AG09309 (cell line): Measurements from ENCODE around the gene RAB35.

Experiments used
- DNase-seq: peaks from one replicate; pipeline ENCODE4 v3.0.0-alpha.2; 2010; ENCODE audit warnings: low read depth
- H3K4me3 ChIP-seq: 2 replicates; pipeline ENCODE4 v1.5.1; 2011; ENCODE audit warnings: mild to moderate bottlenecking, low read depth, low read length, moderate library complexity; ENCODE audit not compliant: control insufficient read depth
- TF ChIP-seq, protein P1 (sequence below): IDR thresholded peaks from 2 replicates; pipeline ENCODE4 v1.5.1; 2011; ENCODE audit warnings: mild to moderate bottlenecking, low read depth, low read length, inconsistent platforms; ENCODE audit not compliant: insufficient read depth, control insufficient read depth; ENCODE audit errors: missing control alignments

RAB35 gene

DNA sequence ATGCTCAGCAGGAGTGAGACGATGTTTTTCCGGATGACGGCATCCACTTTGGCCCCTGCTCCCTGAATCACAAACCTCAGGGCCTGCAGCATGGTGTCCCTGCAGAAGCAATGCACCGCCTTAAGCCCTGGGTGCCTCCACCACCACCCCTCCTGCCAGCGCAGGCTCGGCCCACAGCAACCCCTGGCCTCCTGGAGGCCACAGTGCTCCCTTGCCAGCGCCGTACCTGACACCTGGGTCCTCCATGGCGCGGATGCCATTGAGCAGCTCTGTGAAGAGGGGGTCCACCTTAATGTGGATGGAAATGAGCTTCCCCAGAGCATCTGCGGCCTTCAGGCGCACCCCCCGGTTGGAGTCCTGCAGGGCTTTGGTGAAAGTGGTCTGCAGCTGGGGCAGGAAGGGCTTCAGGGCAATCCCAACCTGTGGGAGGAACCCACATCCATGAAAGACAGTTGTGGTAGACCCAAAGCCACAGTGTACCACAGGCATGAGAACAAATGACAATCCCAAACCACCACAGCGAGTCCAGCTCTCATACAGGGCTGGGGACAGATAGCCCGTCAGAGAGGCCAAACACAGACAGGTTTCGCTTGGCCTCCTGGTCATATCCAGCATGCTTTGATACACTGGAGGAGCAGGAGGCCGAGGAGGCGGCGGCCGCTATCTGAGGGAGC lies 17.9 kb upstream of the RAB35 start:
- TF ChIP-seq, protein P1, sequence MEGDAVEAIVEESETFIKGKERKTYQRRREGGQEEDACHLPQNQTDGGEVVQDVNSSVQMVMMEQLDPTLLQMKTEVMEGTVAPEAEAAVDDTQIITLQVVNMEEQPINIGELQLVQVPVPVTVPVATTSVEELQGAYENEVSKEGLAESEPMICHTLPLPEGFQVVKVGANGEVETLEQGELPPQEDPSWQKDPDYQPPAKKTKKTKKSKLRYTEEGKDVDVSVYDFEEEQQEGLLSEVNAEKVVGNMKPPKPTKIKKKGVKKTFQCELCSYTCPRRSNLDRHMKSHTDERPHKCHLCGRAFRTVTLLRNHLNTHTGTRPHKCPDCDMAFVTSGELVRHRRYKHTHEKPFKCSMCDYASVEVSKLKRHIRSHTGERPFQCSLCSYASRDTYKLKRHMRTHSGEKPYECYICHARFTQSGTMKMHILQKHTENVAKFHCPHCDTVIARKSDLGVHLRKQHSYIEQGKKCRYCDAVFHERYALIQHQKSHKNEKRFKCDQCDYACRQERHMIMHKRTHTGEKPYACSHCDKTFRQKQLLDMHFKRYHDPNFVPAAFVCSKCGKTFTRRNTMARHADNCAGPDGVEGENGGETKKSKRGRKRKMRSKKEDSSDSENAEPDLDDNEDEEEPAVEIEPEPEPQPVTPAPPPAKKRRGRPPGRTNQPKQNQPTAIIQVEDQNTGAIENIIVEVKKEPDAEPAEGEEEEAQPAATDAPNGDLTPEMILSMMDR = no peak
- no peak overlapping the region for H3K4me3 ChIP-seq
- no peak for DNase-seq

GRCh38 chr12:120132863-120133385 lies 16.4 kb upstream of the RAB35 start:
- TF ChIP-seq, protein P1 = no peak
- no peak overlapping the region for H3K4me3 ChIP-seq
- no peak for DNase-seq

DNA sequence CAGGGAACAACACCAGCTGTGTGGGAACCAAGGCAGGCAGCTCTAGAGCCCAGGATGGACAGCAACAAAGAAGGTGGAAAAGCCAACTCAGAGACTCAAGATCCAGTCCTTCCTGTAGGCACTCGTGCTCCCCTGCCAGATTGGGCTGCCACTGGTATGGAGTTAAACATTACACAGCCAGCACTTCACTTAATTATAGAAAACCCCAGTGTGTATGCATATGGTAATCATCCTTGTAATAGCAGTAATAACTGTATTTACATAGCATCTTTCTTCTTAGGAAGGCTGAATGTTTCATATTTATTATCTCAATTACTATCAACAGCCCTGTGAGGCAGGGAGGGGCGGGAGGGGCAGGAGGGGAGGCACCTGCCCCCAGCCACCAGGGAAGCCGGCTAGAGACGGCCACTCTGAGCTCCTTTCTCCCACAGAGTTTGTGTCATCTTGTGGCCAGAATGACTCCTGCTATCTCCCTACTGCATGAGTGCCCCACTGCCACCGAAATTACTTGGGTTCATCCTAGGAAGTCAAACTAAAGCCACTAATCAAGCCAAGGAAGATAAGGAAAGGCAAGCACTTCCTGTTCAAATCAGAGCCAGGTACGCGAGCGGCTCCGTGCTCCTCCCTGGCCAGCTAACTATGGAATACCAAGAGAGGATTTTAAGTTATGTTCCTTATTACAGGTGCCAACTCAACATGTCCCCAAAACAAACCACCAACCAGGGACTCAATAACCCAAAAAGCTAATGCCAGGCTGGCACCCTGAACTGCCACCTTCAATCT lies 15.7 kb upstream of the RAB35 start:
- no peak for DNase-seq
- H3K4me3 ChIP-seq = no peak overlapping the region
- TF ChIP-seq, protein P1 = no peak

DNA sequence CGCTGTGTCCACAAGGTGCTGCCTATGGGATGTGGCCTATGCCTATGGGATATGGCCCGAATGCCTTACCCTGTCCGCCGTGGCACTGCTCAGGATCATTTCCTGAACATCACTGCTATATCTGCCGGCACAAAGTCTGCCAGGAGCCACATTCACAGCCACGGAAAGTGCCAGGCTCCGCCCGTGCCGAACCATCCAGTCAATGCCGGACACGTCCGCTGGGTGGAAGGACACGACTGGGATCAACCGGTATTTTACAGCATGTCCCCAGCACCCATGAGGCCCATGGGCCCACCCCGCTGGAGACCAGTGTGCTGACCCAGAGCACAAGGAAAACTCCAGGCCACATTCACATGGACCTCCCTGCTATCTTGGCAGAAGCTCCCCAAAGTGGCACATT lies 14.6 kb upstream of the RAB35 start:
- DNase-seq = no peak
- TF ChIP-seq, protein P1 = no peak
- H3K4me3 ChIP-seq = no peak overlapping the region

DNA sequence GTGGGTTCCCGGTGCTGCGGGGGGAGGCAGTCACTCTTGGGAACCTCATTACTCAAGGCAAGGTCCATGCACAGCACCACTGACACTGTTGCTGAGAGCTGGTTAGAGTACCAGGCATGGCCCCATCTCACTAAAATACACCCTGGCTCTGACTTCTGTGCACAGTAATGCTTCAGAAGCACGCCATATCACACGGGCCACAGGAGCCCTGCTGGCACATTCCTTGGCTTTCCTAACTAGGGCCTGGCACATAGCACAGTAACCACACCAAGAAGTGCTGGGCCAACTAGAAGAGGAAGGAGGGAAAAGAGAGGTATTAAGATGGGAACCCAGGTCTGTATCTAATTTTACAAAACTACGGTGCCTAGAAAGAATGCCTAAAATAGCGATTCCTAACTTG lies 13.5 kb upstream of the RAB35 start:
- H3K4me3 ChIP-seq = no peak overlapping the region
- TF ChIP-seq, protein P1 = no peak
- no peak for DNase-seq

DNA sequence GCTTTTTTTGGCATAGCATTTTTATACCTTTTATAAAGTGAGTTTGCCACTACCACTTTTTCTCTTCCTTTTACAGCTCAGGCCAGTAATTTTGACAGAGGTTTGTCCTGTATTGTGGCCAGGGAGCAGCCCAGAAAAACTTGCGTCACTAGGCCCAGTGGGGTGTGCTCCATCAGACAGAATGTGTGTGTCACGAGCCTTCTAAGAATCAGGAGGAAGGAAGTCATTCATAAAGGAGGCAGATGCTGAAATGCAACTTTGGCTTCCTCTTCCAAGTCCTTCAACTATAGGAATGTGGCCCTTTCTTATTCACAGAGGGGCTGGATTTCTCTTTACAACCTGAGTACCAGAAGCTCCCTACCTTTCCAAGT lies 10.1 kb upstream of the RAB35 start:
- TF ChIP-seq, protein P1 = no peak
- DNase-seq = no peak
- H3K4me3 ChIP-seq = no peak overlapping the region
